ENCODE results near the gene JAKMIP3. TPM values are rescaled to one million over a fixed set of nuclear protein-coding genes. Genes with fewer than 3 reads are reported as not detected.

Gene JAKMIP3
- total and polyA plus RNA-seq, 2 donors = 0.19 to 0.39 TPM

- H3K27ac ChIP-seq (ENCODE audit: low read depth in 1 of 2, low read length in 1 of 2) = no peak overlapping the region
- no peak for DNase-seq (ENCODE audit: low read depth in 6 of 9, low spot score in 9 of 9)
- H3K4me3 ChIP-seq (ENCODE audit: low read length in 2 of 2) = no peak overlapping the region
- WGBS = 94% methylated on average over 19 of the region's 19 CpGs
- H3K9me3 ChIP-seq (ENCODE audit: control insufficient read depth in 2 of 2, insufficient read depth in 1 of 2, low read length in 1 of 2) = no peaks in the 10 kb centered on the region
- no peaks in the 10 kb centered on the region for H3K27me3 ChIP-seq (ENCODE audit: control insufficient read depth in 2 of 2, insufficient read depth in 1 of 2, low read length in 1 of 2)
- no peaks in the 10 kb centered on the region for H3K4me1 ChIP-seq (ENCODE audit: control insufficient read depth in 2 of 2, insufficient read depth in 2 of 2, low read length in 2 of 2)
- no peaks in the 10 kb centered on the region for H3K36me3 ChIP-seq (ENCODE audit: control insufficient read depth in 2 of 2, insufficient read depth in 2 of 2, low read length in 1 of 2)
Observed at GRCh38 chr10:132109341-132110110, 43.8 kb downstream of the JAKMIP3 start.

- no peak for DNase-seq (ENCODE audit: low read depth in 6 of 9, low spot score in 9 of 9)
- 88% methylated on average over 14 of the region's 14 CpGs for WGBS
Observed at GRCh38 chr10:132110111-132110521, 44.4 kb downstream of the JAKMIP3 start.

DNA sequence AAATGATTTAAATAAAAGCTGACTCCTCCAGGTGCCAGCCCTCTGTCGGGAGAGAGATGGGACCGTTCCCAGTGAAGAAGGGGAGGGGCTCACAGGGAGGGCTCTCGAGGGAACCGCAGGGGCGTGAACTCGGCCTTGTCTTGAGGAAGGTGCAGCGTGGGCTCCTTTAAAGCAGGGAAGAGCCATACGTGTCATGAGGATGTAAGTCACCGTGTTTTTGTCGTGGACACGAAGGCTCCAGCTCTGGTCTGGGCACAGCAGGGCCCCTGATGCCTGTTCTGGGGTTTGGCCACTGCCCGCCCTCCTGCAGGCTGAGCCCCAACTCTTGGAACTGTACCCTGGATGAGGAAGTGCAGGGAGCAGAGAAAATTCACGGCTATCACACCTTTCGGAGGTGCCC, 45.0 kb downstream of the JAKMIP3 start:
- Histone ChIP-seq H3K36me3 (ENCODE audit: control insufficient read depth in 2 of 2, insufficient read depth in 2 of 2, low read length in 1 of 2) (no peaks in the 10 kb centered on the region), H3K4me3 (ENCODE audit: low read length in 2 of 2) (no peak overlapping the region), H3K9me3 (ENCODE audit: control insufficient read depth in 2 of 2, insufficient read depth in 1 of 2, low read length in 1 of 2) (no peaks in the 10 kb centered on the region), H3K27me3 (ENCODE audit: control insufficient read depth in 2 of 2, insufficient read depth in 1 of 2, low read length in 1 of 2) (no peaks in the 10 kb centered on the region), H3K4me1 (ENCODE audit: control insufficient read depth in 2 of 2, insufficient read depth in 2 of 2, low read length in 2 of 2) (no peaks in the 10 kb centered on the region), H3K27ac (ENCODE audit: low read depth in 1 of 2, low read length in 1 of 2) (no peak overlapping the region)
- no peak for DNase-seq (ENCODE audit: low read depth in 6 of 9, low spot score in 9 of 9)
- WGBS = 79% methylated on average over 14 of the region's 14 CpGs

More at GRCh38 chr10:132110111-132110521, 44.4 kb downstream of the JAKMIP3 start:
- no peak overlapping the region for H3K4me3 ChIP-seq (ENCODE audit: low read length in 2 of 2)
- no peaks in the 10 kb centered on the region for H3K36me3 ChIP-seq (ENCODE audit: control insufficient read depth in 2 of 2, insufficient read depth in 2 of 2, low read length in 1 of 2)
- H3K9me3 ChIP-seq (ENCODE audit: control insufficient read depth in 2 of 2, insufficient read depth in 1 of 2, low read length in 1 of 2) = no peaks in the 10 kb centered on the region
- no peaks in the 10 kb centered on the region for H3K4me1 ChIP-seq (ENCODE audit: control insufficient read depth in 2 of 2, insufficient read depth in 2 of 2, low read length in 2 of 2)
- H3K27ac ChIP-seq (ENCODE audit: low read depth in 1 of 2, low read length in 1 of 2) = no peak overlapping the region
- H3K27me3 ChIP-seq (ENCODE audit: control insufficient read depth in 2 of 2, insufficient read depth in 1 of 2, low read length in 1 of 2) = no peaks in the 10 kb centered on the region

- H3K4me1 ChIP-seq (ENCODE audit: control insufficient read depth in 2 of 2, insufficient read depth in 2 of 2, low read length in 2 of 2) = no peaks in the 10 kb centered on the region
- 80% methylated on average over 14 of the region's 14 CpGs for WGBS
- no peak overlapping the region for H3K4me3 ChIP-seq (ENCODE audit: low read length in 2 of 2)
- no peaks in the 10 kb centered on the region for H3K36me3 ChIP-seq (ENCODE audit: control insufficient read depth in 2 of 2, insufficient read depth in 2 of 2, low read length in 1 of 2)
- no peak overlapping the region for H3K27ac ChIP-seq (ENCODE audit: low read depth in 1 of 2, low read length in 1 of 2)
- H3K9me3 ChIP-seq (ENCODE audit: control insufficient read depth in 2 of 2, insufficient read depth in 1 of 2, low read length in 1 of 2) = no peaks in the 10 kb centered on the region
- no peaks in the 10 kb centered on the region for H3K27me3 ChIP-seq (ENCODE audit: control insufficient read depth in 2 of 2, insufficient read depth in 1 of 2, low read length in 1 of 2)
- no peak for DNase-seq (ENCODE audit: low read depth in 6 of 9, low spot score in 9 of 9)
Observed at GRCh38 chr10:132111121-132111731, 45.5 kb downstream of the JAKMIP3 start.

DNA sequence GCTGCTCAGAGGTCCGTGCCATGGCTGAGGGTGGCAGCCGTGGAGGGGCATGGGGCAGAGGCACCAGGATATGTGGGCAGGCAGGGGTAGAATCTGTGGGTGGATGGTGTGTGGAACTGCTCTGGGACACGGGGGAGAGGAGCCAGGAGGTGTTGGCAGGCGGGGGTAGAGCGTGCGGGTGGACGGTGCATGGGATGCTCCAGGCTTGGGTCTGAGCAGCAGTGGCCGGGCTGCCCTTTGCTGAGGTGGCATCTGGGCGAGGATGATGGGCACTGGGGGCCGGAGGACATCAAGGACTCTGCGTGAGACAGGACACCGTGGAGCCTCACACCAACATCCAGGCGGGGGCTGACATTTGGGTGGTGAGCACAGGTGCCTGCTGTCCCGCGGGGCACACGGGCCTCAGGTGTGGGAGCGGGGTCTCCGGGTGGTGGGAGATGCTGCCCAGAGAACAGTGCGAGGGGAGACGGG, 46.2 kb downstream of the JAKMIP3 start:
- Histone ChIP-seq H3K36me3 (ENCODE audit: control insufficient read depth in 2 of 2, insufficient read depth in 2 of 2, low read length in 1 of 2) (no peaks in the 10 kb centered on the region), H3K9me3 (ENCODE audit: control insufficient read depth in 2 of 2, insufficient read depth in 1 of 2, low read length in 1 of 2) (no peaks in the 10 kb centered on the region), H3K4me3 (ENCODE audit: low read length in 2 of 2) (no peak overlapping the region), H3K4me1 (ENCODE audit: control insufficient read depth in 2 of 2, insufficient read depth in 2 of 2, low read length in 2 of 2) (no peaks in the 10 kb centered on the region), H3K27me3 (ENCODE audit: control insufficient read depth in 2 of 2, insufficient read depth in 1 of 2, low read length in 1 of 2) (no peaks in the 10 kb centered on the region), H3K27ac (ENCODE audit: low read depth in 1 of 2, low read length in 1 of 2) (no peak overlapping the region)
- DNase-seq (ENCODE audit: low read depth in 6 of 9, low spot score in 9 of 9) = no peak
- WGBS = 92% methylated on average over 20 of the region's 20 CpGs

- no peak overlapping the region for H3K4me3 ChIP-seq (ENCODE audit: low read length in 2 of 2)
- WGBS = 91% methylated on average over 10 of the region's 10 CpGs
- H3K27ac ChIP-seq (ENCODE audit: low read depth in 1 of 2, low read length in 1 of 2) = no peak overlapping the region
- H3K4me1 ChIP-seq (ENCODE audit: control insufficient read depth in 2 of 2, insufficient read depth in 2 of 2, low read length in 2 of 2) = no peaks in the 10 kb centered on the region
- H3K36me3 ChIP-seq (ENCODE audit: control insufficient read depth in 2 of 2, insufficient read depth in 2 of 2, low read length in 1 of 2) = no peaks in the 10 kb centered on the region
- no peaks in the 10 kb centered on the region for H3K27me3 ChIP-seq (ENCODE audit: control insufficient read depth in 2 of 2, insufficient read depth in 1 of 2, low read length in 1 of 2)
- DNase-seq (ENCODE audit: low read depth in 6 of 9, low spot score in 9 of 9) = no peak
- no peaks in the 10 kb centered on the region for H3K9me3 ChIP-seq (ENCODE audit: control insufficient read depth in 2 of 2, insufficient read depth in 1 of 2, low read length in 1 of 2)
Observed at GRCh38 chr10:132112611-132113010, 46.9 kb downstream of the JAKMIP3 start.

DNA sequence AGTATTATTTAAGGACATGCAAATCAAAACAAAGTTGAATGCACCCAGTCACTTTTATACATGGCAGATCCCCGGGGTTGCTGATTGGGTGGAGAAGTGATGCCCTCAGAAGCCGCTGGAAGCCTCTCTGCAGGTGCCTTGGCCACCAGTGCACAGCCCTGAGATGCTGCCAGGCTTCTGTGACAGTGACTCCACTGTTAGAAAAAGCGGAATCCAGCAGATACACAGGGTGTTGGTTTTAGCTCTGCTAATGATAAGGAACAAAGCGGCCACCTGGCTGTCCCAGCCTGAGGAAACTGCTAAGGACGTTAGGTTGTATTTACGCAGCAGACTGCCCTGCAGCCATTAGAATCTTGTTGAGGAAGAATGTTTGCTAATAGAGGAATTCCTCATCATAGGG, 47.5 kb downstream of the JAKMIP3 start:
- Histone ChIP-seq H3K9me3 (ENCODE audit: control insufficient read depth in 2 of 2, insufficient read depth in 1 of 2, low read length in 1 of 2) (no peaks in the 10 kb centered on the region), H3K4me1 (ENCODE audit: control insufficient read depth in 2 of 2, insufficient read depth in 2 of 2, low read length in 2 of 2) (no peaks in the 10 kb centered on the region), H3K27ac (ENCODE audit: low read depth in 1 of 2, low read length in 1 of 2) (no peak overlapping the region), H3K36me3 (ENCODE audit: control insufficient read depth in 2 of 2, insufficient read depth in 2 of 2, low read length in 1 of 2) (no peaks in the 10 kb centered on the region), H3K27me3 (ENCODE audit: control insufficient read depth in 2 of 2, insufficient read depth in 1 of 2, low read length in 1 of 2) (no peaks in the 10 kb centered on the region), H3K4me3 (ENCODE audit: low read length in 2 of 2) (no peak overlapping the region)
- WGBS = 72% methylated on average over 6 of the region's 6 CpGs
- DNase-seq (ENCODE audit: low read depth in 6 of 9, low spot score in 9 of 9) = no peak

GRCh38 chr10:132113766-132114365, 48.1 kb downstream of the JAKMIP3 start:
- Histone ChIP-seq H3K27ac (ENCODE audit: low read depth in 1 of 2, low read length in 1 of 2) (no peak overlapping the region), H3K4me1 (ENCODE audit: control insufficient read depth in 2 of 2, insufficient read depth in 2 of 2, low read length in 2 of 2) (no peaks in the 10 kb centered on the region), H3K36me3 (ENCODE audit: control insufficient read depth in 2 of 2, insufficient read depth in 2 of 2, low read length in 1 of 2) (no peaks in the 10 kb centered on the region), H3K4me3 (ENCODE audit: low read length in 2 of 2) (no peak overlapping the region), H3K27me3 (ENCODE audit: control insufficient read depth in 2 of 2, insufficient read depth in 1 of 2, low read length in 1 of 2) (no peaks in the 10 kb centered on the region), H3K9me3 (ENCODE audit: control insufficient read depth in 2 of 2, insufficient read depth in 1 of 2, low read length in 1 of 2) (no peaks in the 10 kb centered on the region)
- DNase-seq (ENCODE audit: low read depth in 6 of 9, low spot score in 9 of 9) = no peak
- 93% methylated on average over 14 of the region's 14 CpGs for WGBS

DNA sequence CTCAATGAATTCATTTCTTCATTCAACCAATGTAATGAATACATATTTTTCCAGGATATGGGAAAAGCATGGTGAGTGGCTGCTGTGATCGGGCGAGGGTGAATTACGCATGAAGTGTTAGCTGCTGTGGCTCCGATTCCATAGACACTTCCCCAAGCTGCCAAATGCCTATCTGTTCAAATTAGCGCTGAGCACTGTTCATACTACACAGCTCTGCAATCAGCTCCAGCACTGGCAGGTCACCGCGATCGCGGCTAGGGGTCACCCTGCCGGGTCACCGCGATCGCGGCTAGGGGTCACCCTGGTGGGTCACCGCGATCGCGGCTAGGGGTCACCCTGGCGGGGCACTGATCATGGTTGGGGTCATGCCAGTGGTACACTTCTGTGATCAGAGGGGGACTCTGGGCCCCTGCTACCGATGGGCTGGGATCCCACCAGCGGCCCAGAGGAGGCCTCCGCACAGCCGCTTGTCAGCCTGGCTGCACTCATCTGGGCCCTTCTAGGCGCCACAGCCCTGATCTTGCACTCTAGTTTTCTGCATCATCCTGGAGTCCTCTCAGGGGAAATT, 49.3 kb downstream of the JAKMIP3 start:
- H3K27me3 ChIP-seq (ENCODE audit: control insufficient read depth in 2 of 2, insufficient read depth in 1 of 2, low read length in 1 of 2) = no peaks in the 10 kb centered on the region
- H3K4me3 ChIP-seq (ENCODE audit: low read length in 2 of 2) = no peak overlapping the region
- 97% methylated on average over 24 of the region's 24 CpGs for WGBS
- no peak overlapping the region for H3K27ac ChIP-seq (ENCODE audit: low read depth in 1 of 2, low read length in 1 of 2)
- no peaks in the 10 kb centered on the region for H3K4me1 ChIP-seq (ENCODE audit: control insufficient read depth in 2 of 2, insufficient read depth in 2 of 2, low read length in 2 of 2)
- H3K9me3 ChIP-seq (ENCODE audit: control insufficient read depth in 2 of 2, insufficient read depth in 1 of 2, low read length in 1 of 2) = no peaks in the 10 kb centered on the region
- no peak for DNase-seq (ENCODE audit: low read depth in 6 of 9, low spot score in 9 of 9)
- H3K36me3 ChIP-seq (ENCODE audit: control insufficient read depth in 2 of 2, insufficient read depth in 2 of 2, low read length in 1 of 2) = no peaks in the 10 kb centered on the region

All from thymus (tissue), 11 donors.